ENCODE results near the gene NAA16. TPM values are rescaled to one million over a fixed set of nuclear protein-coding genes. Genes with fewer than 3 reads are reported as not detected.
"Not testable (repeated sequence)": the region's sequence is repeated elsewhere in the genome, so short reads cannot be mapped to it uniquely, and the experiment has no call there.

The NAA16 gene
- polyA plus RNA-seq, 4 donors = 25.4 to 59.8 (median 39.9) TPM

- no peak for DNase-seq (ENCODE audit: low read depth in 4 of 4, low spot score in 2 of 4)
Observed at GRCh38 chr13:41403983-41404382, 92.9 kb downstream of the NAA16 start.

GRCh38 chr13:41405367-41405766 lies 94.3 kb downstream of the NAA16 start:
- no peak for DNase-seq (ENCODE audit: low read depth in 4 of 4, low spot score in 2 of 4)

- no peak for DNase-seq (ENCODE audit: low read depth in 4 of 4, low spot score in 2 of 4)
Observed at GRCh38 chr13:41407380-41407779, 96.3 kb downstream of the NAA16 start.

- DNase-seq (ENCODE audit: low read depth in 4 of 4, low spot score in 2 of 4) = no peak
Observed at GRCh38 chr13:41408121-41408520, 97.1 kb downstream of the NAA16 start.

GRCh38 chr13:41408746-41409145 lies 97.7 kb downstream of the NAA16 start:
- no peak for DNase-seq (ENCODE audit: low read depth in 4 of 4, low spot score in 2 of 4)

- no peak for DNase-seq (ENCODE audit: low read depth in 4 of 4, low spot score in 2 of 4)
Observed at GRCh38 chr13:41409611-41410010, 98.5 kb downstream of the NAA16 start.

- DNase-seq (ENCODE audit: low read depth in 4 of 4, low spot score in 2 of 4) = no peak
Observed at GRCh38 chr13:41411060-41411459, 100.0 kb downstream of the NAA16 start.

- no peak for DNase-seq (ENCODE audit: low read depth in 4 of 4, low spot score in 2 of 4)
Observed at GRCh38 chr13:41411522-41411921, 100.5 kb downstream of the NAA16 start.

GRCh38 chr13:41413872-41414271 lies 102.8 kb downstream of the NAA16 start:
- DNase-seq (ENCODE audit: low read depth in 4 of 4, low spot score in 2 of 4) = no peak

- no peak for DNase-seq (ENCODE audit: low read depth in 4 of 4, low spot score in 2 of 4)
Observed at GRCh38 chr13:41416276-41416675, 105.2 kb downstream of the NAA16 start.

GRCh38 chr13:41418027-41418426 lies 107.0 kb downstream of the NAA16 start:
- no peak for DNase-seq (ENCODE audit: low read depth in 4 of 4, low spot score in 2 of 4)

- no peak for DNase-seq (ENCODE audit: low read depth in 4 of 4, low spot score in 2 of 4)
Observed at GRCh38 chr13:41418731-41419130, 107.7 kb downstream of the NAA16 start.

GRCh38 chr13:41419206-41419605 lies 108.1 kb downstream of the NAA16 start:
- DNase-seq (ENCODE audit: low read depth in 4 of 4, low spot score in 2 of 4) = no peak

- no peak for DNase-seq (ENCODE audit: low read depth in 4 of 4, low spot score in 2 of 4)
Observed at GRCh38 chr13:41420146-41420545, 109.1 kb downstream of the NAA16 start.

- not testable (repeated sequence) for DNase-seq (ENCODE audit: low read depth in 4 of 4, low spot score in 2 of 4)
Observed at GRCh38 chr13:41421330-41421729, 110.3 kb downstream of the NAA16 start.

- not testable (repeated sequence) for DNase-seq (ENCODE audit: low read depth in 4 of 4, low spot score in 2 of 4)
Observed at GRCh38 chr13:41421983-41422382, 110.9 kb downstream of the NAA16 start.

- not testable (repeated sequence) for DNase-seq (ENCODE audit: low read depth in 4 of 4, low spot score in 2 of 4)
Observed at GRCh38 chr13:41423259-41423658, 112.2 kb downstream of the NAA16 start.

- DNase-seq (ENCODE audit: low read depth in 4 of 4, low spot score in 2 of 4) = not testable (repeated sequence)
Observed at GRCh38 chr13:41424675-41425074, 113.6 kb downstream of the NAA16 start.

- no peak for DNase-seq (ENCODE audit: low read depth in 4 of 4, low spot score in 2 of 4)
Observed at GRCh38 chr13:41426047-41426446, 115.0 kb downstream of the NAA16 start.

Data from left renal cortex interstitium (tissue), 4 donors.